GM18858 (cell line): ENCODE results near the gene VPS35L.

Experiments
- ATAC-seq: cut with Tn5 transposase; IDR thresholded peaks from one replicate; pipeline ENCODE4 v1.9.1; 2021; ENCODE audit not compliant: unreplicated experiment

Gene VPS35L

DNA sequence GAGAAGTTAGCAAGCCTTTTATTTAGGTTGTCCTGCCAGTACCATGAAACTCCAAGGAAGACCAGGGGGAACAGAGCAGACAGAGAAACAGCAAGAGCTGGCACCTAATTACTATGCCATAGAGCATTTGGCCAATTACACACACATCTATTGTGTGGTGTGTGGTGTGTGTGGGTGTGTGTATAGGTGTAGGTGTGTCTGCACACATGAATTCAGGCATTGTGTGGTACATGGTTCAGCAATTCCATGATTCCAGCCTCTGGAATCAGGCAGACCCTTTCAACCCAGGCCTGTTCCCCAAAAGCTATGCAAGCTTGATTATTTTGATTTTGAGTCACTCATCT is 188.3 kb downstream of the VPS35L start:
- no peak for ATAC-seq

DNA sequence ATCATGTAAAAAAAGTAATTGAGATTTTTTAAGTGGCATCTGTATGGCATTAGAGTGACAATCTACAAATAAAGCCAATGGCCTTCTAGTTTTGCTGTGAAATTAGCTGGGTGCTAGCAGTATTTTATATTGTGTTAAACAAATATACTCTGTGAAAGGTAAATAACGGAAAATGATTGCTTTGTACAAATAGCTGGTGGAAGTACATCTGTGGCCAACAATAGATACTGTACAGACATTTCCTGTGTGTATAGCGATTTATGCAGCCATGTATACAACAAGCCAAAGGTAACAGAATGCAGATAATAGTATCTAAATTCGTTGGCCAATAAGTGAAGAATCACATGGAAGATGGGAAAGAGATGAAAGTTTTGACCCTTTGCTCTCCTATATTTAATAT is 189.2 kb downstream of the VPS35L start:
- ATAC-seq, result no peak

DNA sequence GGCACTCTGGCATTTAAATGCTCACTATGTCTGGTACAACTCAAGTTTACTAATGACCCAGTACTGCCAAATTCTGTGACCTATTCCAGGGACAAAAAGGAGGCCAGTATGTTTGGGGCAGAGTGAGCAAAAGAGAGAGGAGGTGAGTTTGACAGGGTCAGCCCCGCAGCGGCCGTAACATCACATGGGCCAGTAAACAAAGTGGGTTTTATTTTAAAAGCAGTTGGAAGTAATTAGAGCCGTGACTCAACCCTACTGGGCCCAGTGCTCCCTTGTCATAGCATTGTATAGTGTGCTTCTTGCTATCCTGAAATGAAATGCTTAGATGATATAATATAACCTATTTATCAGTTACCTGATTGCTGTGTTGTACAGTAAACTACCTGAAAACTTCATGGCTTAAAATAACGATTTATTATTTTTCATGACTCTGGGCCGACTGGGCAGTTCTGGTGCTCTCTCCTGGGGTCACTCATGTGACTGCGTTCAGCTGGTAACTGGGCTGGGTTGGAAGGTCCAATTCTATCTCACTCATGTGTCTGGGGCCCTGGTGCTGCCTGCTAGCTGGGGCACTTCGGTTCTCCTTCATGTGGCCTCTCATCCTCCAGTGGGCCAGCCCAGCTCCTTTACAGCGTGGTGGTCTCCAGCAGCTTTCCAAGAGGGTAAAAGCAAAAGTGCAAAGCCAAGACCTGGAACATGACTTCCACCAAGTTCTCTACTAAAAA is 189.9 kb downstream of the VPS35L start:
- no peak for ATAC-seq

DNA sequence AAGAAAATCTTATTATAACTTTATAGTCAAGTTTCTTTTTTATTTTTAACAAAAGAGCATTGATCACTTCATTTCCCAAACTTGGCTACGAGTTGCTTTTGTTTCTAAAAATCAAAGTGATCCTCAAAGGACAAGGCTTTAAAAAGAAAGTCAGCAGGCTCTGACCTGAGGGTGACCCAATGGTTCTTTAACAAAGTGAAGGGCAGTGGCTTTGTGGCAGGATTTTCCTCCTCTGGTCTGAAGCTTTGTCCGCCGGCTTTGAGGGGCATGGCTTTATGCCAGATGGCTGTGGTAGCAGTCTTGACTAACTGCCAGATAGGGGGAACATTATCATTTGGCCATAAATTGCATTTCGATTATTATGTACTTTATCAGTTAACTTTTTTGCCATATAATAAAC is 191.1 kb downstream of the VPS35L start:
- no peak for ATAC-seq

GRCh38 chr16:19748389-19749168 is 193.1 kb downstream of the VPS35L start:
- ATAC-seq, result no peak

- ATAC-seq, result no peak
These were observed 194.1 kb downstream of the VPS35L start for GRCh38 chr16:19749571-19750080.
